GM18951 (cell line): ENCODE results near the gene BAHD1.

Experiments
- POLR2A ChIP-seq: IDR thresholded peaks from 4 replicates; pipeline ENCODE4 v1.6.1; 2011; ENCODE audit warnings: mild to moderate bottlenecking; ENCODE audit not compliant: insufficient read length, insufficient read depth; ENCODE audit errors: extremely low read depth
- in situ Hi-C: fragments of 300-500 bp; cut with MboI; formaldehyde crosslinking; loops from one replicate; pipeline ENCODE4 v1.12.0; 2022; ENCODE audit warnings: low sequenced_read_pairs, mixed read lengths, inconsistent platforms; ENCODE audit not compliant: unreplicated experiment

Gene BAHD1

GRCh38 chr15:40414816-40415215, 25.9 kb upstream of the BAHD1 start:
- in situ Hi-C loops: no loop called here
- no peak for TF ChIP-seq POLR2A

- in situ Hi-C loops: no loop called here
- no peak for TF ChIP-seq POLR2A
Measured at GRCh38 chr15:40415226-40415625, 25.5 kb upstream of the BAHD1 start.

GRCh38 chr15:40416056-40416455, 24.7 kb upstream of the BAHD1 start:
- TF ChIP-seq POLR2A: no peak
- in situ Hi-C loops: no loop called here

- no peak for TF ChIP-seq POLR2A
- in situ Hi-C loops: no loop called here
Measured at GRCh38 chr15:40418126-40418525, 22.6 kb upstream of the BAHD1 start.

GRCh38 chr15:40420071-40420713, 20.6 kb upstream of the BAHD1 start:
- no peak for TF ChIP-seq POLR2A
- in situ Hi-C loops: loop anchor here (10.0 kb wide), 2 partner anchors 45 to 75 kb away; partner anchors contain the start of gene CCDC9B

- in situ Hi-C loops: loop anchor here (10.0 kb wide), 2 partner anchors 46 to 76 kb away; partner anchors contain the start of gene CCDC9B
- no peak for TF ChIP-seq POLR2A
Measured at GRCh38 chr15:40420793-40421192, 20.0 kb upstream of the BAHD1 start.

- in situ Hi-C loops: loop anchor here (10.0 kb wide), 2 partner anchors 47 to 77 kb away; partner anchors contain the start of gene CCDC9B
Measured at GRCh38 chr15:40421246-40422157, 19.3 kb upstream of the BAHD1 start.

GRCh38 chr15:40424483-40425115, 16.2 kb upstream of the BAHD1 start:
- in situ Hi-C loops: loop anchor here (10.0 kb wide), 2 partner anchors 50 to 80 kb away; partner anchors contain the start of gene CCDC9B
- TF ChIP-seq POLR2A: no peak

More at GRCh38 chr15:40421246-40422157, 19.3 kb upstream of the BAHD1 start:
- no peak for TF ChIP-seq POLR2A

- in situ Hi-C loops: loop anchor here (10.0 kb wide), 2 partner anchors 51 to 81 kb away; partner anchors contain the start of gene CCDC9B
- no peak for TF ChIP-seq POLR2A
Measured at GRCh38 chr15:40425681-40426080, 15.1 kb upstream of the BAHD1 start.

GRCh38 chr15:40427188-40427587, 13.6 kb upstream of the BAHD1 start:
- in situ Hi-C loops: loop anchor here (10.0 kb wide), 2 partner anchors 52 to 82 kb away; partner anchors contain the start of gene CCDC9B

GRCh38 chr15:40428185-40428584, 12.6 kb upstream of the BAHD1 start:
- no peak for TF ChIP-seq POLR2A
- in situ Hi-C loops: loop anchor here (10.0 kb wide), 2 partner anchors 53 to 83 kb away; partner anchors contain the start of gene CCDC9B

More at GRCh38 chr15:40427188-40427587, 13.6 kb upstream of the BAHD1 start:
- no peak for TF ChIP-seq POLR2A

- in situ Hi-C loops: loop anchor here (10.0 kb wide), 2 partner anchors 54 to 84 kb away; partner anchors contain the start of gene CCDC9B
Measured at GRCh38 chr15:40429068-40429710, 11.6 kb upstream of the BAHD1 start.

More at GRCh38 chr15:40429068-40429710, 11.6 kb upstream of the BAHD1 start:
- TF ChIP-seq POLR2A: no peak
